NCI-H1092 (cell line): Measurements from ENCODE around the gene SRCAP.

Experiments used
- DNase-seq: peaks from one replicate; lab custom pipeline; 2025; lab: John Stamatoyannopoulos, UW

The SRCAP gene

GRCh38 chr16:30760001-30760559 is 61.1 kb downstream of the SRCAP start:
- DNase-seq, result no peak

DNA sequence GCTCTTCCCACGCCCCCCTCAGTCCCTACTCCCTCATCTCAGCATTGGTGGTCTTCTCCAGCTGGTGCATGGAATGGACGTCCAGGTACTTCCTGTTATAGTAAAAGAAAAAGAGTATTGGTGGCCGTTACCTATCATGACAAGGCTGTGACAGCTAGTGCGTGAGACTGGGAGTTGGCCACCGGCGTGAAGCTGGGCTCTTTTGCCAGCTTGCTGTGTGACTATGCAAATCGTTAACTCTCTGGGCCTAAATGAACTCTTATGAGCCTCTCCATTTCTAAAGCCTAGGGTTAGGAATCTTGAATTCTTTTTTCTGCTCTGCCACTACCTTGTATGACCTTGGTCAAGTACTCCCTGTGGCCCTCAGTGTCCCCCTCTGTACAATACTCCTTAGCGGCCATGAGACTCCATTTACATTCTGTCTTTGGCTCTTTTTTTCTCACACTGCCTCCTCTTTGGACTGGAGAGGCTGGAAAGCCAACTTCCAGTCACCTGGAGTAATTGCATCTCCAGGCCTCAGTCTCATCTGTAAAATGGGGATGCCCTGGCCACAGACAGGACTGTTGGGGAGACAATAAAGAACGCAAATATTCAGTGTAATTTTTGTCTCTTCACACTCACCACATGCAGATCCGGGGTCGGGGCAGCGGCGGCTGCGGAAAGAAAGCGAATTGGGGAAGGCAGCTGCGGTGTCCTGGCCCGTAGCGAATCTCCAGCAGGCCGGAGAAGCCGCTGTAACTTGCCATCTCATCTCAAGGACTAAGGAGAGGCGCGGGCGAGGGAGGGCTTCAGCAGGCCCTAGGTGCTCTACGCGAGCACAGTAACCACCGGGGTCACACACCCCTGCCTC is 61.8 kb downstream of the SRCAP start:
- no peak for DNase-seq

- peak; percentile 22 for DNase-seq
Measured at GRCh38 chr16:30761427-30761927, 62.5 kb downstream of the SRCAP start.

- DNase-seq, result peak; percentile 96
Measured at GRCh38 chr16:30761928-30762902, 63.2 kb downstream of the SRCAP start, which contains the start of the genes CFAP119 and RNF40. Gene CFAP119, minus strand, starts transcription at chr16:30762062. Its CDS starts 314 bp downstream, at chr16:30761748. Gene RNF40, plus strand, starts transcription at chr16:30762322. Its CDS starts 224 bp downstream, at chr16:30762546.

- no peak for DNase-seq
Measured at GRCh38 chr16:30762991-30763725, 64.2 kb downstream of the SRCAP start.

DNA sequence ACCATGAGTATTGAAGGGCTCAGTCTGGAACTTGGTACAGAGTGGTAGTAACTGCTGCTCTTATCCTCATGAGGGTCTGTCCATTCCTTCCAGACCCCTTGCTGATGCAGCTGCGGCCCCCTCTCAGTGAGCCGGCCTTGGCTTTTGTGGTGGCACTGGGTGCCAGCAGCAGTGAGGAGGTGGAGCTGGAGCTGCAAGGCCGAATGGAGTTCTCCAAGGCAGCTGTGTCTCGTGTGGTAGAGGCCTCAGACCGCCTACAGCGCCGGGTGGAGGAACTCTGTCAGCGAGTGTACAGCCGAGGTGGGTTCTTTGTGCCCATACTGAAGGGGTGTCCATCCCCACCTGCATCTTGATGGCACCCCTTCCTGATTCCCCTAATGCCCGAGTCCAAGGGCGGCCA is 65.1 kb downstream of the SRCAP start:
- no peak for DNase-seq

DNA sequence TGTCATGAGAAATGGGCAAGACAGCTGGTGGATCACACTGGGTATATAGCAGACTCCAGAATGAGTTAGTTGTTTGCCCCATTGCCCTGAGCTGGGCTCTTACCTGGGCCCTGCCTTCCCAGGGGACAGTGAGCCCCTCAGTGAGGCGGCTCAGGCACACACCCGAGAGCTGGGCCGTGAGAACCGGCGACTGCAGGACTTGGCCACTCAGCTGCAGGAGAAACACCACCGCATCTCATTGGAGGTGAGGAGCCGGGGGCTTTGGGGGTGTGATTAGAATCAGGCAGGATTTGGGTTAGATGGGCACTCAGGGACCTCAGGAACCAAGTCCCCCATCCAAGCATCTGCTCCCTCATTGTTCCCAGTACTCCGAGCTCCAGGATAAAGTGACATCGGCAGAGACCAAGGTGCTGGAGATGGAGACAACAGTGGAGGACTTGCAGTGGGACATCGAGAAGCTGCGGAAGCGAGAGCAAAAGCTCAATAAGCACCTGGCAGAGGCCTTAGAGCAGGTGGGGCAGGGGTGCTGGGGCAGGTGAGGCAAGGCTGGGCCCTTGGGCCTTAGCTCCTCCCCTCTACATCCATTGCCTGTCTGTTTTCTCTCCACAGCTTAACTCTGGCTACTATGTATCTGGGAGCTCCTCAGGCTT is 66.0 kb downstream of the SRCAP start:
- no peak for DNase-seq

DNA sequence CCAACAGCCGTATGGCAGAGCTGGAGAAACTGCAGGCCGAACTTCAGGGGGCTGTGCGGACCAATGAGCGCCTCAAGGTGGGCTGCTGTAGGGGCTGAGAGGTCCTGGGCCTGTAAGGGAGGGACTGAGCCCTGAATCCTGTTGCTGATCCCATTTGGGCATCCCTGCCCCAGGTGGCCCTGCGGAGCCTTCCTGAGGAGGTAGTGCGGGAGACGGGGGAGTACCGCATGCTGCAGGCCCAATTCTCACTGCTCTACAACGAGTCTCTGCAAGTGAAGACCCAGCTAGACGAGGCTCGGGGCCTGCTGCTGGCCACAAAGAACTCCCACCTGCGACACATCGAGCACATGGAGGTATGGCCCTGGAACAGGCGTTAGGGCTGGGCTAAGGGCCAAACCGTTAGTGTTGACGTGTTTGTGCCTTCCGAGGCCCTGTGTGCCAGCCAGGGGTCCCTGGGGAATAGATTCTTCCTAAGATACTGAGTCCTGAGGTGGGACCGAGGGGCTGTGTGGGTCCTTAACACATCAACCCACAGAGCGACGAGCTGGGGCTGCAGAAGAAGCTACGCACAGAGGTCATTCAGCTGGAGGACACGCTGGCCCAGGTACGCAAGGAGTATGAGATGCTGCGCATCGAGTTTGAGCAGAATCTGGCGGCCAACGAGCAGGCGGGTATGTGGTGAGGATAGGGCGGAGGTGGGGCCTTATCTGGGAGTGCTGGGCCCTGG is 67.4 kb downstream of the SRCAP start:
- no peak for DNase-seq

DNA sequence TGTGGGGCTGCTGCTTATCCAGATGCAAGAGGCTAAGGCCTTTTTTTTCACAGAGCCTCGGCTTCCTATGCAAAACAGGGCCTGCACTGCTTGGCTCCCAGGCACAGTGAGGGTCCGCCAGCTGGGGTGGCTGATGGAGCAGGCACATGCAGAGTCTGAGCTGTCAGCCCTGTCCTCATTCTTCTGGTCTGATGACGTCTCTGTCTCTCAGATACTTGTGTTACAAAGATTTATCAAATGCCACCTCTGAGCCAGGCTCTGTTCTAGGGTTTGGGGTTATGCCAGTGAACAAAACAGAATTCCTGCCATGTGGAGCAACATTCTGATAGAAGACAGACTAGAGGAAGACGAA is 67.9 kb downstream of the SRCAP start:
- DNase-seq, result no peak

- DNase-seq, result no peak
Measured at GRCh38 chr16:30767767-30768465, 68.9 kb downstream of the SRCAP start.

- DNase-seq, result no peak
Measured at GRCh38 chr16:30768583-30769181, 69.7 kb downstream of the SRCAP start.

GRCh38 chr16:30769379-30770089 is 70.6 kb downstream of the SRCAP start:
- DNase-seq, result no peak

GRCh38 chr16:30771726-30772125 is 72.8 kb downstream of the SRCAP start:
- no peak for DNase-seq

DNA sequence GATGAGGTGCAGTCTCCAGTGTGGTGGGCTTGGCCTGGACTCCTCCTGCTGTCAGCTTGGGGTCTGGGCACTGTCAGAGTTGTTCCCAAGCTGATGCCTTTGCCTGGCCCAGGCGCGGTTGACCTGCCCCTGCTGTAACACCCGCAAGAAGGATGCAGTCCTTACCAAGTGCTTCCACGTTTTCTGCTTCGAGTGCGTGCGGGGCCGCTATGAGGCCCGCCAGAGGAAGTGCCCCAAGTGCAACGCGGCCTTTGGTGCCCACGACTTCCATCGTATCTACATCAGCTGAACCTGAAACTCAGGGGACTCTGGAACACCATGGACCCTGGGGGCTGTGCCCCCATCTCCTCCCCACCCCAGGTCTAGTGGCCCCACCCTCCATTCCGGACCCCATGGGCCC is 74.9 kb downstream of the SRCAP start:
- no peak for DNase-seq

DNA sequence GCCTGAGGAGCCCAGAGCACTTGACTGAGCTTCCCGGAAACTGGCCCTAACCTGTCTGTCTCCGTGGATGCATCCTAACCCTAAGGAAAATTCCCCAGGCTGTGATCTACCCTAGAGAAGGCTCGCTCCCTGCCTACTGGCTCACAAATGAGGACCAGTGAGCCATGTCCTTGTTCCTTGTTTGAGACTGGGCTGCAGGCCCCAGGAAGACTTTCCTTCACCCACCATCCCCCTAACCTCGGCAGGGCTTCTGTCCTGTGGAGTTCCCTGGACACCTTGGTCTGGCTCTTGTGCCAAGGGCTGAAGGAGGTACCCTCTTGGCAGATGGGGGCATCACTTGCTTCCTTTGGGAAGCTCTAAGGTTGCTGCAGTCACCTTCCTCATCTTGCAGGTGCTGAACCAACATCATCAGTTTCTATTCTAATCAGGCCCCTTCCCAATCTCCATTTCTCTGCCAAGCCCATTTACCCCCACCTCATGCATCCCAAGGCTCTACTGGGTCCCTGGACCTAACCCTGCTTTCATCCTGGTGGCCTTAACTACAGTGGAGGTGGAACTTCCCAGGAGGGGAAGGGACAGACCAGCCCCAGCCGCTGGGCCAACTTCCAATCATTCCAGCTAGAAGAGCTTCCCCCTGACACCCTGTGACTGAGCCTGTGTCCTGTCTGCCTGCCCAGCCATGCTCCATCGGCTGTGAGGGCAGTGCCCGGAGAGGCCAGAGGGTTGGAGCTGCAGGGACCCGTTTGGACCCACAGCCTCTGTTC is 75.6 kb downstream of the SRCAP start:
- no peak for DNase-seq

DNA sequence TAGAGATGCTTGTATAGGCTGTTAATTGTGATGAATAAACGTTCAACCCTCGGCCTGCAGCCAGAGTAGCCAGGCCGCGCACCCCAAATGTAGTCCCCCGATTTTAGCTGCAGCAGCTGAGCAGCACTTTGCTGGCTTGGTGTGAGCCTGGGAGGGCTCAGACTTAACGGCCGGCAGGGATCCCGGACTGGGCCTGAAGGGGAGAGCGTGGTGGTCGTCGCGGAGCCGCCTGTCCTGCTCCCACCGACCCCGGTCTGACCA is 76.1 kb downstream of the SRCAP start:
- no peak for DNase-seq

GRCh38 chr16:30775392-30776188 is 76.6 kb downstream of the SRCAP start:
- peak; percentile 72 for DNase-seq
